Liver (tissue), 9 donors: ENCODE data around the gene HSD17B11. TPM values are rescaled to one million over a fixed set of nuclear protein-coding genes. Genes with fewer than 3 reads are reported as not detected.
"Not testable (repeated sequence)": the region's sequence is repeated elsewhere in the genome, so short reads cannot be mapped to it uniquely, and the experiment has no call there.

Experiments
- DNase-seq: peaks from one replicate; pipeline ENCODE4 v3.0.0-alpha.2; 2017; ENCODE audit warnings: low spot score
- H3K27ac ChIP-seq, 2 donors: one replicate each; pipeline ENCODE4 v1.7.0; 2013; ENCODE audit warnings: inconsistent platforms in 2 of 2, low read length in 2 of 2, control low read depth in 1 of 2, low read depth in 1 of 2, mild to moderate bottlenecking in 1 of 2
- H3K27me3 ChIP-seq, 4 donors: one replicate each; pipeline versions ENCODE4 v1.6.1 to v1.7.0; 2013; ENCODE audit warnings: low read length in 3 of 4, inconsistent platforms in 1 of 4, mild to moderate bottlenecking in 1 of 4, moderate library complexity in 1 of 4; ENCODE audit not compliant: control insufficient read depth in 4 of 4, insufficient read depth in 4 of 4
- H3K36me3 ChIP-seq, 4 donors: one replicate each; pipeline versions ENCODE4 v1.6.1 to v1.7.0; 2013; ENCODE audit warnings: low read length in 3 of 4, mild to moderate bottlenecking in 3 of 4, low read depth in 1 of 4, moderate library complexity in 1 of 4; ENCODE audit not compliant: control insufficient read depth in 4 of 4, insufficient read depth in 3 of 4
- H3K4me1 ChIP-seq, 4 donors: one replicate each; pipeline versions ENCODE4 v1.6.1 to v1.7.0; 2013; ENCODE audit warnings: low read length in 3 of 4, mild to moderate bottlenecking in 3 of 4, moderate library complexity in 1 of 4; ENCODE audit not compliant: control insufficient read depth in 4 of 4, insufficient read depth in 4 of 4
- H3K4me3 ChIP-seq, 3 donors: one replicate each; pipeline versions ENCODE4 v1.6.1 to v1.7.0; 2013; ENCODE audit warnings: low read length in 3 of 3, control low read depth in 1 of 3, low read depth in 1 of 3, mild to moderate bottlenecking in 1 of 3
- H3K9ac ChIP-seq, 2 donors: one replicate each; pipeline ENCODE4 v1.7.0; 2013; ENCODE audit warnings: low read length in 2 of 2, mild to moderate bottlenecking in 2 of 2, moderate library complexity in 2 of 2, control low read depth in 1 of 2, low read depth in 1 of 2
- H3K9me3 ChIP-seq, 4 donors: one replicate each; pipeline versions ENCODE4 v1.6.1 to v1.7.0; 2013; ENCODE audit warnings: low read length in 3 of 4; ENCODE audit not compliant: control insufficient read depth in 4 of 4
- ATF3 ChIP-seq: IDR thresholded peaks from 2 replicates; pipeline ENCODE4 v1.6.1; 2016; ENCODE audit warnings: antibody characterized with exemption
- CTCF ChIP-seq: fragments of 150-350 bp; IDR thresholded peaks from 2 replicates; pipeline ENCODE4 v1.5.1; 2017; ENCODE audit warnings: improper control_type of control experiment, low read depth, low read length; ENCODE audit not compliant: missing input control
- EGR1 ChIP-seq, 2 donors: IDR thresholded peaks; 2 replicates each; pipeline ENCODE4 v1.6.1; 2016 to 2018; ENCODE audit warnings: antibody characterized with exemption in 2 of 2, low read depth in 2 of 2
- FOXA1 ChIP-seq: IDR thresholded peaks from 2 replicates; pipeline ENCODE4 v1.6.1; 2016; ENCODE audit warnings: antibody characterized with exemption
- FOXA2 ChIP-seq: IDR thresholded peaks from 2 replicates; pipeline ENCODE4 v1.6.1; 2016; ENCODE audit warnings: antibody characterized with exemption
- GABPA ChIP-seq, 2 donors: IDR thresholded peaks in 1 of 2; conservative IDR thresholded peaks in 1 of 2; 2 replicates each; pipeline ENCODE4 v1.6.1; 2016; ENCODE audit warnings: antibody characterized with exemption in 2 of 2, mild to moderate bottlenecking in 1 of 2, moderate library complexity in 1 of 2
- HNF4A ChIP-seq, 2 donors: conservative IDR thresholded peaks; 2 replicates each; pipeline ENCODE4 v1.6.1; 2016; ENCODE audit warnings: antibody characterized with exemption in 2 of 2, mild to moderate bottlenecking in 2 of 2
- HNF4G ChIP-seq: IDR thresholded peaks from 2 replicates; pipeline ENCODE4 v1.6.1; 2016; ENCODE audit warnings: antibody characterized with exemption
- JUND ChIP-seq, 2 donors: IDR thresholded peaks; 2 replicates each; pipeline ENCODE4 v1.6.1; 2016; ENCODE audit warnings: antibody characterized with exemption in 2 of 2
- MAX ChIP-seq: IDR thresholded peaks from 2 replicates; pipeline ENCODE4 v1.6.1; 2016; ENCODE audit warnings: antibody characterized with exemption
- NR2F2 ChIP-seq: IDR thresholded peaks from 2 replicates; pipeline ENCODE4 v1.6.1; 2016; ENCODE audit warnings: antibody characterized with exemption
- RAD21 ChIP-seq, 2 donors: IDR thresholded peaks; 2 replicates each; pipeline ENCODE4 v1.6.1; 2016; ENCODE audit warnings: antibody characterized with exemption in 2 of 2, mild to moderate bottlenecking in 2 of 2
- REST ChIP-seq: IDR thresholded peaks from 2 replicates; pipeline ENCODE4 v1.6.1; 2016; ENCODE audit warnings: antibody characterized with exemption, mild to moderate bottlenecking
- RXRA ChIP-seq, 2 donors: IDR thresholded peaks; 2 replicates each; pipeline ENCODE4 v1.6.1; 2017 to 2018; ENCODE audit warnings: antibody characterized with exemption in 2 of 2, mild to moderate bottlenecking in 1 of 2
- SP1 ChIP-seq: IDR thresholded peaks from 2 replicates; pipeline ENCODE4 v1.6.1; 2018; ENCODE audit warnings: antibody characterized with exemption, mild to moderate bottlenecking
- TAF1 ChIP-seq: conservative IDR thresholded peaks from 2 replicates; pipeline ENCODE4 v1.6.1; 2016; ENCODE audit warnings: antibody characterized with exemption, mild to moderate bottlenecking
- YY1 ChIP-seq: IDR thresholded peaks from 2 replicates; pipeline ENCODE4 v1.6.1; 2016; ENCODE audit warnings: antibody characterized with exemption, mild to moderate bottlenecking
- ZBTB33 ChIP-seq: IDR thresholded peaks from 2 replicates; pipeline ENCODE4 v1.6.1; 2016; ENCODE audit warnings: antibody characterized with exemption
- WGBS: extraction: QIAGEN DNeasy Blood & Tissue Kit; methylation state at CpG from one replicate; pipeline ENCODE4 v1.1.7; 2013; 5-methylcytosine and 5-hydroxymethylcytosine counted together
- polyA plus RNA-seq, 2 donors: library from polyadenylated mRNA; stranded (reverse) in 1 of 2; unstranded in 1 of 2; fragments of 200-250 nt in 1 of 2; fragments of >200 nt in 1 of 2; fragmentation: Nextera tagmentation in 1 of 2; extraction: Ambion mirVana in 1 of 2; gene quantifications; one replicate each; pipeline versions ENCODE4 v1.2.1 to v1.2.3, GENCODE V29; 2013 to 2015
- total RNA-seq, 2 donors: library from RNA; depleted of rRNA; stranded (reverse); fragments of >200 nt; gene quantifications; one replicate each; pipeline ENCODE4 v1.2.3, GENCODE V29; 2014
- donor health status: healthy.
- donor health status: healthy.
- donor health status: healthy.
- donor health status: healthy.
- donor health status: healthy.

Gene HSD17B11
- total and polyA plus RNA-seq, 4 donors = 94.8 to 133 (median 115) TPM

GRCh38 chr4:87409420-87409939, 18.5 kb upstream of the HSD17B11 start:
- Histone ChIP-seq H3K4me1 (peaks cover 6 to 21% (median 13%) of the 10 kb centered on the region in 4 donors), H3K4me3 (peak overlapping the region in 1 of 3 donors; percentile 12), H3K27me3 (no peaks in the 10 kb centered on the region), H3K36me3 (no peaks in the 10 kb centered on the region), H3K9ac (peak overlapping the region; percentile 39 to 48), H3K27ac (peak overlapping the region; percentile 73), H3K9me3 (no peaks in the 10 kb centered on the region)
- TF ChIP-seq RXRA (IDR thresholded peaks at IDR 0.05) (peak; percentile 96 to 99), FOXA1 (peak; percentile 98), GABPA (IDR thresholded peaks at IDR 0.05 in 1 of 2, conservative IDR thresholded peaks at IDR 0.05 in 1 of 2) (peak in 1 of 2 donors; percentile 70), HNF4A (conservative IDR thresholded peaks at IDR 0.05) (peak; percentile 91 to 96), MAX (peak; percentile 88), ATF3 (peak; percentile 69), JUND (IDR thresholded peaks at IDR 0.05) (peak; percentile 84 to 93), RAD21 (IDR thresholded peaks at IDR 0.05) (peak; percentile 51 to 64), CTCF (no peak), TAF1 (no peak), REST (peak; percentile 68), HNF4G (peak; percentile 79), SP1 (peak; percentile 97), FOXA2 (peak; percentile 95), EGR1 (IDR thresholded peaks at IDR 0.05; ENCODE audit: low read depth in 2 of 2) (peak in 1 of 2 donors; percentile 72), ZBTB33 (peak; percentile 91), YY1 (peak; percentile 80), NR2F2 (peak; percentile 88)
- WGBS = 21% methylated on average over 3 of the region's 3 CpGs
- no peak for DNase-seq

GRCh38 chr4:87406902-87407301, 15.9 kb upstream of the HSD17B11 start:
- 81% methylated on average over 4 of the region's 4 CpGs for WGBS
- not testable (repeated sequence) for H3K27ac ChIP-seq, H3K4me3 ChIP-seq, H3K27me3 ChIP-seq, DNase-seq, H3K9me3 ChIP-seq, H3K9ac ChIP-seq, H3K36me3 ChIP-seq
- H3K4me1 ChIP-seq = peaks cover 6 to 21% (median 13%) of the 10 kb centered on the region in 4 donors
